Neuron (in vitro differentiated cells): ENCODE data around the gene TNS1.
A peak's percentile ranks its signal among the peaks of the same experiment; 100 is the strongest.

ENCODE experiments used
- H2AFZ ChIP-seq: one replicate; pipeline ENCODE4 v1.6.1; 2013; ENCODE audit warnings: low read depth, mild to moderate bottlenecking, inconsistent platforms, low read length, moderate library complexity
- H3K27me3 ChIP-seq: one replicate; pipeline ENCODE4 v1.6.1; 2013; ENCODE audit warnings: low read length; ENCODE audit not compliant: insufficient read depth
- H3K36me3 ChIP-seq: one replicate; pipeline ENCODE4 v1.6.1; 2013; ENCODE audit warnings: low read length; ENCODE audit not compliant: insufficient read depth
- H3K4me1 ChIP-seq: one replicate; pipeline ENCODE4 v1.6.1; 2013; ENCODE audit warnings: low read length; ENCODE audit not compliant: insufficient read depth
- H3K4me3 ChIP-seq: 2 replicates; pipeline ENCODE4 v1.5.1; 2013; ENCODE audit warnings: mild to moderate bottlenecking, low read length, moderate library complexity
- H3K9me3 ChIP-seq: one replicate; pipeline ENCODE4 v1.6.1; 2013; ENCODE audit warnings: low read length

TNS1 gene

GRCh38 chr2:218017211-218018053 lies 14.6 kb upstream of the TNS1 start:
- H3K36me3 ChIP-seq, result no peaks in the 10 kb centered on the region
- H3K4me3 ChIP-seq, result no peak overlapping the region
- no peaks in the 10 kb centered on the region for H3K9me3 ChIP-seq
- peaks cover 9% of the 10 kb centered on the region for H3K4me1 ChIP-seq
- no peak overlapping the region for H2AFZ ChIP-seq
- H3K27me3 ChIP-seq, result peaks cover 38% of the 10 kb centered on the region

GRCh38 chr2:218016810-218017209 lies 14.0 kb upstream of the TNS1 start:
- no peaks in the 10 kb centered on the region for H3K9me3 ChIP-seq
- no peaks in the 10 kb centered on the region for H3K36me3 ChIP-seq
- H2AFZ ChIP-seq, result no peak overlapping the region
- no peak overlapping the region for H3K4me3 ChIP-seq
- peaks cover 44% of the 10 kb centered on the region for H3K27me3 ChIP-seq
- H3K4me1 ChIP-seq, result peaks cover 3% of the 10 kb centered on the region

GRCh38 chr2:218015586-218016521 lies 13.1 kb upstream of the TNS1 start:
- no peaks in the 10 kb centered on the region for H3K9me3 ChIP-seq
- H3K4me3 ChIP-seq, result no peak overlapping the region
- H2AFZ ChIP-seq, result no peak overlapping the region
- peaks cover 6% of the 10 kb centered on the region for H3K4me1 ChIP-seq
- no peaks in the 10 kb centered on the region for H3K36me3 ChIP-seq
- peaks cover 47% of the 10 kb centered on the region for H3K27me3 ChIP-seq

- H3K4me3 ChIP-seq, result no peak overlapping the region
- peaks cover 10% of the 10 kb centered on the region for H3K4me1 ChIP-seq
- H3K36me3 ChIP-seq, result no peaks in the 10 kb centered on the region
- H3K9me3 ChIP-seq, result no peaks in the 10 kb centered on the region
- no peak overlapping the region for H2AFZ ChIP-seq
- peaks cover 50% of the 10 kb centered on the region for H3K27me3 ChIP-seq
Measured at GRCh38 chr2:218014706-218015585, 12.2 kb upstream of the TNS1 start.

DNA sequence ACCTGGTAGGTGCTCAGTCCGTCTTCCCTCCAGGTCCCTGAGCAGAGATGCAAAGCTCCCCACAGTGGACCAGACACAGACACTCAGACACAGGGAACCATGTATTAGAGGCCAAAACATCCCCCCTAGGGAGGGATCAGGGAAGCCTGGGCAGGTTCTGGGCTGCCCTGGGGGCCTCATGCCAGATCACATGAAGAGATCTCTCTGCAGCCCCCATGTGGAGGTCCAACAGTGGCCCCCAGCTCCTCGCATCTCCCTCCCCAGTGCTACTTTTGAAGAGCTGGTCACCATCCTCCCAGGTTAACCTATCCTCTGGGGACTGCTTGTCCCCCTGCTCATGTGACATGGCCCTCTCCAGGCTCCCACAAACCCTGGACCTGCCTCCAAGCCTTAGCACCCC lies 10.5 kb upstream of the TNS1 start:
- Histone ChIP-seq H3K9me3 (no peaks in the 10 kb centered on the region), H3K27me3 (peaks cover 62% of the 10 kb centered on the region), H3K4me1 (peaks cover 10% of the 10 kb centered on the region), H3K36me3 (no peaks in the 10 kb centered on the region), H2AFZ (no peak overlapping the region), H3K4me3 (no peak overlapping the region)

DNA sequence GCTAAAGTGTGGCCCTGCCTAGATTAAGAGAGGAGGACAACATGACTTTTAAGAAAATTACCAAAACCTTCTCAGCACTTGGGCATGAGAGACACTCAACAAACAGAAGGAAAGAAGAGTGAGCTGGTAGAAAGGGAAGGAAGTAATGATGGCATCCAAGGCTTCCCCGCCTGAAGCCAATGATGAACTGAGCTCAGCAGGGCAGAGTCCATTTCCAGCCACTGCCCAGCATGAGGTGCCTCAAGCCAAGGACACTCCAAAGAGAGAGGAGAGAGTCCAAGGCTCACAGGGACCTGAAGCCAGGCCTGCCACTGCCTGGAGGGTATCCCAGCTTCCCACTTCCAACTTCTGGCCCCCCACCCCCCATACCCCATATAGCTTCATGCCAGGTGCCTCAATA lies 9.5 kb upstream of the TNS1 start:
- Histone ChIP-seq H2AFZ (no peak overlapping the region), H3K4me1 (peaks cover 10% of the 10 kb centered on the region), H3K36me3 (no peaks in the 10 kb centered on the region), H3K4me3 (no peak overlapping the region), H3K9me3 (no peaks in the 10 kb centered on the region), H3K27me3 (peaks cover 70% of the 10 kb centered on the region)

- peaks cover 73% of the 10 kb centered on the region for H3K27me3 ChIP-seq
- no peak overlapping the region for H2AFZ ChIP-seq
- H3K4me1 ChIP-seq, result peaks cover 10% of the 10 kb centered on the region
- H3K9me3 ChIP-seq, result no peaks in the 10 kb centered on the region
- H3K4me3 ChIP-seq, result no peak overlapping the region
- no peaks in the 10 kb centered on the region for H3K36me3 ChIP-seq
Measured at GRCh38 chr2:218011653-218012040, 8.9 kb upstream of the TNS1 start.

DNA sequence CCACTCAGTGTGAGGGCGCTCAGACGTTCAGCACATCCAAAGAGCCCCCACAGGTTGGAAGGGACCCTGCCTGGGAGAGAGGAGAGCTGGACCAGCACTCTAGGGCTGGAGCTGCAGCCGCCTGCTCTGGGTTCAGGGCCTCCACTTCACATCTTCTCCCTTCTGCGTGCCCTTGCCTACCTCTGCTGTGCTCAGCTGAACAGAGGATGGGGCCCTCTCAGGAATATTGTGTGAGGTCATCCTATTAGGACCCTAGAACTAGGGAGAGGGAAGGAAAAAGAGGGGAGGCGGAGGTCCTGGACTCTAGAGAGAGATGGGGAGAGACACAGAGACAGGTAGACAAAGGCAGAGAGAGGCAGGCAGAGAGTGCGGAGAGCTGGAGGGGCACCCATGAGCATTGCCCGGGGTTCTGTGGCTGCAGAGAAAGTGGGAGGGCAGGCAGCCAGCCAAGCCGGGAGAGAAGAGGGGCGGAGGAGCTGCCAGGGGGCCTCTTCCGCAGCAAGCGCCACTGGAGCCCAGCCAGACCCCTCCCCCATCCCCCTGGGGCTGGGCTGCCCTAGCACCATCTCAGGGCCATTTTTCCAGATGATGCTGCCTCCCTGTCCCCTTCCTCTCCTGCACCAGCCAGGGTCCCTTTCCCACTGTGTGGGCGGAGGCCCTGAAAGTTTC lies 8.3 kb upstream of the TNS1 start:
- Histone ChIP-seq H3K4me1 (peaks cover 10% of the 10 kb centered on the region), H3K27me3 (peaks cover 73% of the 10 kb centered on the region), H3K4me3 (no peak overlapping the region), H3K36me3 (no peaks in the 10 kb centered on the region), H2AFZ (no peak overlapping the region), H3K9me3 (no peaks in the 10 kb centered on the region)

DNA sequence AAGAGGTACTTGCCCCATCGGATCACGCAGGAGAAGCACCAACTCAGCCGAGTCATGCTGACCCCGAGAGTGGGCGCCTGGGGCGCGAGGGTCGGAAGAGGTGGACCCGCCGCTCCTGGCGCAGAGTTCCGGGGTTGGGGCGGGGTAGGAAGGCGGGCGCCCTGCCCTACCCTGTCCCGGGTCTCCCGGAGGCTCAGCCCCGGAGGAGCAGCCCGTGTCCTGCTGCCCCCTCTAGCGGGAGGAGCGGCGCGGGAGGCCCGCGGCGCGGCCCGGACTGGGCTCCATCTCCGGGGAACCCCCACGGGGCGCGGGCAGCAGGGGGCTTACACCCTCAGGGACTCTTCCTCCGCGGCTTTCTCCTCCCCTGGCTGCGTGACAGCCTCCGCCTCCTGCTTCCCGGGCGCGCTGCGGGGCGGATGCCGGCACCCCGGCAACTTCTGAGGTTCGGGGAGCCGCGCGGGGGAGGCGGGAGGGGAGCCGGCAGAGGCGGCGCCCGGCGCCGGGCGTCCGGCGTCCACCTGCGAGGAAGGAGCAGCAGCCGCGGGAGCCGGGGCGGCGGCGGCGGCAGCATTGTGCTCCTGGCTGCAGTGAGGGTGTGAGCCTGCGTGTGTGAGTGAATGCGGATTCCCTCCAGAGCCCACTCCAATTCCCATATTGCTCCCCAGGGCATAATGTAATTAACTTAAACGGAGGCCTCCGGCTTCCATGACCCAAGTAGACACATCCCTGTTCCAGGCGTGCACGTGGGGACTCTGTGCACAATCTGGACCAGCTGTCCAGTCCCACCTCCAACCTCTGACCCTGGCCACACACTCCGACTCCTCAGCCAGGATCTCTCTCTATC lies 7.6 kb upstream of the TNS1 start:
- H3K4me3 ChIP-seq, result no peak overlapping the region
- peaks cover 73% of the 10 kb centered on the region for H3K27me3 ChIP-seq
- no peaks in the 10 kb centered on the region for H3K36me3 ChIP-seq
- peak overlapping the region; percentile 38 for H2AFZ ChIP-seq
- no peaks in the 10 kb centered on the region for H3K9me3 ChIP-seq
- peaks cover 6% of the 10 kb centered on the region for H3K4me1 ChIP-seq

- Histone ChIP-seq H2AFZ (peak overlapping the region; percentile 38), H3K9me3 (no peaks in the 10 kb centered on the region), H3K36me3 (no peaks in the 10 kb centered on the region), H3K4me1 (peaks cover 6% of the 10 kb centered on the region), H3K27me3 (peaks cover 76% of the 10 kb centered on the region), H3K4me3 (no peak overlapping the region)
Measured at GRCh38 chr2:218009765-218010139, 7.0 kb upstream of the TNS1 start.

- Histone ChIP-seq H3K4me3 (no peak overlapping the region), H3K4me1 (peaks cover 6% of the 10 kb centered on the region), H3K27me3 (peaks cover 71% of the 10 kb centered on the region), H3K9me3 (no peaks in the 10 kb centered on the region), H3K36me3 (no peaks in the 10 kb centered on the region), H2AFZ (no peak overlapping the region)
Measured at GRCh38 chr2:218009231-218009630, 6.4 kb upstream of the TNS1 start.
